Fibroblast of lung (primary cell): Measurements from ENCODE around the gene CCDC34. TPM values are rescaled to one million over a fixed set of nuclear protein-coding genes. Genes with fewer than 3 reads are reported as not detected.

Experiments
- DNase-seq, 2 donors: peaks; one replicate each; pipeline versions ENCODE4 v3.0.0 to v3.0.0-alpha.2; 2010; ENCODE audit warnings: low read depth in 2 of 2
- H2AFZ ChIP-seq: 2 replicates; pipeline ENCODE4 v1.5.1; 2012; ENCODE audit warnings: low read length, control low read depth, inconsistent platforms
- H3K27ac ChIP-seq: 2 replicates; pipeline ENCODE4 v1.5.1; 2011; ENCODE audit warnings: low read length, control low read depth; ENCODE audit not compliant: insufficient read depth
- H3K27me3 ChIP-seq: 2 replicates; pipeline ENCODE4 v1.5.1; 2011; ENCODE audit warnings: mild to moderate bottlenecking, low read length; ENCODE audit not compliant: control insufficient read depth, insufficient read depth
- H3K36me3 ChIP-seq: 2 replicates; pipeline ENCODE4 v1.5.1; 2011; ENCODE audit warnings: low read length; ENCODE audit not compliant: control insufficient read depth, insufficient read depth
- H3K4me1 ChIP-seq: 2 replicates; pipeline ENCODE4 v1.5.1; 2011; ENCODE audit warnings: low read length; ENCODE audit not compliant: control insufficient read depth, insufficient read depth; ENCODE audit errors: extremely low read depth
- H3K4me2 ChIP-seq: 2 replicates; pipeline ENCODE4 v1.5.1; 2011; ENCODE audit warnings: low read length, control low read depth; ENCODE audit not compliant: insufficient read depth; ENCODE audit errors: extremely low read depth
- H3K4me3 ChIP-seq, 4 experiments: fragments of 200-600 bp in 1 of 4; sonication (generic) in 1 of 4; replicated peaks in 1 of 4; 2 replicates each; pipeline ENCODE4 v1.5.1; 2011 to 2016; ENCODE audit warnings: low read length in 4 of 4, low read depth in 3 of 4, mild to moderate bottlenecking in 3 of 4, control low read depth in 2 of 4, inconsistent platforms in 1 of 4, mixed read lengths in 1 of 4; ENCODE audit not compliant: insufficient read depth in 1 of 4; ENCODE audit errors: control extremely low read depth in 1 of 4
- H3K79me2 ChIP-seq: 2 replicates; pipeline ENCODE4 v1.5.1; 2012; ENCODE audit warnings: mild to moderate bottlenecking, low read length, inconsistent platforms; ENCODE audit not compliant: control insufficient read depth, insufficient read depth
- H3K9ac ChIP-seq: 2 replicates; pipeline ENCODE4 v1.5.1; 2011; ENCODE audit warnings: mild to moderate bottlenecking, low read length, control low read depth; ENCODE audit not compliant: insufficient read depth
- H3K9me3 ChIP-seq: 2 replicates; pipeline ENCODE4 v1.5.1; 2012; ENCODE audit warnings: low read depth, low read length; ENCODE audit not compliant: control insufficient read depth, insufficient read depth
- H4K20me1 ChIP-seq: 2 replicates; pipeline ENCODE4 v1.5.1; 2011; ENCODE audit warnings: low read length; ENCODE audit not compliant: control insufficient read depth, insufficient read depth; ENCODE audit errors: extremely low read depth
- EZH2 ChIP-seq: IDR thresholded peaks from 2 replicates; pipeline ENCODE4 v1.5.1; 2012; ENCODE audit warnings: low read length, control low read depth, mild to moderate bottlenecking; ENCODE audit errors: missing control alignments
- polyA plus RNA-seq, 2 donors: library from polyadenylated mRNA; depleted of rRNA in 1 of 2; stranded (reverse) in 1 of 2; unstranded in 1 of 2; fragments of >200 nt; gene quantifications; 2 replicates each; pipeline ENCODE4 v1.2.1, GENCODE V29; 2011 to 2012; ENCODE audit warnings: missing spikeins in 1 of 2
- total RNA-seq: library from RNA; depleted of rRNA; stranded (reverse); fragments of >200 nt; gene quantifications from 2 replicates; pipeline ENCODE4 v1.2.1, GENCODE V29; 2014
- TF ChIP-seq, protein P1 (sequence below), 2 donors: IDR thresholded peaks in 1 of 2; conservative IDR thresholded peaks in 1 of 2; 1 replicate in 1 of 2; 2 replicates in 1 of 2; pipeline ENCODE4 v1.5.1; 2011 to 2012; ENCODE audit warnings: low read length in 2 of 2, control low read depth in 1 of 2, inconsistent platforms in 1 of 2, low read depth in 1 of 2, mild to moderate bottlenecking in 1 of 2

The CCDC34 gene
- total and polyA plus RNA-seq, 2 donors (not counting 1 experiment from before 2014, with no cell fraction given) = 3.8 to 4.6 TPM

DNA sequence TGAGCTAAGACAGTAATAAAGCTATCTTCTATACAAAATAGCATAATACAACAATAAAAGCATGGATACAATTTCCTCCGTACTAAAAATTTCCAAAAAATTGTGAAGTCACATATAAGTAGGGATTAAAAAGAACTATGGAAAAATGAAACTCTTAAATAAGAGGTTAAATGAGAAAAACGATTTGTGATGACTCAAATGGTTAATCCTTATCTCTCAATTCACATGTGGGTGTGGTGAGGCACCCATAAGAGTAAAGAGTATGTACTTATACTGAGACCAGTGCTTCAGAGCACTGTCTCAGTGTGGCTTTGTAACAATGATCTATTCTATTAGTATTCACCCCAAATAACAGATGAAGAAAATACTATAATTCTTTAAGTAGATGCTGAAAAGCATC lies 25.0 kb upstream of the CCDC34 start:
- no peak overlapping the region for H3K27ac ChIP-seq
- H4K20me1 ChIP-seq = no peaks in the 10 kb centered on the region
- TF ChIP-seq, protein P1, sequence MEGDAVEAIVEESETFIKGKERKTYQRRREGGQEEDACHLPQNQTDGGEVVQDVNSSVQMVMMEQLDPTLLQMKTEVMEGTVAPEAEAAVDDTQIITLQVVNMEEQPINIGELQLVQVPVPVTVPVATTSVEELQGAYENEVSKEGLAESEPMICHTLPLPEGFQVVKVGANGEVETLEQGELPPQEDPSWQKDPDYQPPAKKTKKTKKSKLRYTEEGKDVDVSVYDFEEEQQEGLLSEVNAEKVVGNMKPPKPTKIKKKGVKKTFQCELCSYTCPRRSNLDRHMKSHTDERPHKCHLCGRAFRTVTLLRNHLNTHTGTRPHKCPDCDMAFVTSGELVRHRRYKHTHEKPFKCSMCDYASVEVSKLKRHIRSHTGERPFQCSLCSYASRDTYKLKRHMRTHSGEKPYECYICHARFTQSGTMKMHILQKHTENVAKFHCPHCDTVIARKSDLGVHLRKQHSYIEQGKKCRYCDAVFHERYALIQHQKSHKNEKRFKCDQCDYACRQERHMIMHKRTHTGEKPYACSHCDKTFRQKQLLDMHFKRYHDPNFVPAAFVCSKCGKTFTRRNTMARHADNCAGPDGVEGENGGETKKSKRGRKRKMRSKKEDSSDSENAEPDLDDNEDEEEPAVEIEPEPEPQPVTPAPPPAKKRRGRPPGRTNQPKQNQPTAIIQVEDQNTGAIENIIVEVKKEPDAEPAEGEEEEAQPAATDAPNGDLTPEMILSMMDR (conservative IDR thresholded peaks at IDR 0.05 in 1 of 2, IDR thresholded peaks at IDR 0.05 in 1 of 2; ENCODE audit: low read depth in 1 of 2, low read length in 2 of 2) = no peak
- no peak for TF ChIP-seq EZH2
- peak in 1 of 2 donors; percentile 53 for DNase-seq
- H3K9me3 ChIP-seq = no peaks in the 10 kb centered on the region
- no peaks in the 10 kb centered on the region for H3K36me3 ChIP-seq
- no peaks in the 10 kb centered on the region for H3K79me2 ChIP-seq
- H3K4me2 ChIP-seq = no peak overlapping the region
- no peaks in the 10 kb centered on the region for H3K27me3 ChIP-seq
- H3K4me1 ChIP-seq = peaks cover 4% of the 10 kb centered on the region
- H2AFZ ChIP-seq = no peak overlapping the region
- H3K9ac ChIP-seq = no peak overlapping the region
- no peak overlapping the region for H3K4me3 ChIP-seq

DNA sequence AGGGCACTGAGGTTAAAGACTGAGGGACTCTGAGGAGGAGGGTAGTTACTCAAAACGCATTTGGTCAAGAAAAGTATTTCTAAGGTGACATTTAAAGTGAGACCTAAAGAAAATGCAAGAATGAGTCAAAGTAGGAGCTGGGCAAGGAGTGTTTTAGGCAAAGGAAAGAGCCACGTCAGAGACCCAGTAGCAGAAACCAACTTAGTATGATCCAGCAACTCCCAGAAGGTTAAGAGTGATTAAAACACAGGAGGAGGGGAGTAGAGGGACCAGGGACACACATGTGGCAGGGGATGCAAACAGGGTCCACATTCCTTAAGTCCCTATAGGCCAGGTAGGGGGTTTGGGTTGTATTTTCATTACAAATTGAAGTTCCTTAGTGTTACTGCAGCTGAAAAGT lies 24.3 kb upstream of the CCDC34 start:
- Histone ChIP-seq H3K9me3 (no peaks in the 10 kb centered on the region), H3K4me1 (peaks cover 2% of the 10 kb centered on the region), H3K4me3 (no peak overlapping the region), H4K20me1 (no peaks in the 10 kb centered on the region), H3K27me3 (no peaks in the 10 kb centered on the region), H2AFZ (no peak overlapping the region), H3K36me3 (no peaks in the 10 kb centered on the region), H3K4me2 (no peak overlapping the region), H3K9ac (no peak overlapping the region), H3K27ac (no peak overlapping the region), H3K79me2 (no peaks in the 10 kb centered on the region)
- DNase-seq = no peak
- TF ChIP-seq EZH2 = no peak
- TF ChIP-seq, protein P1 (conservative IDR thresholded peaks at IDR 0.05 in 1 of 2, IDR thresholded peaks at IDR 0.05 in 1 of 2; ENCODE audit: low read depth in 1 of 2, low read length in 2 of 2) = no peak

DNA sequence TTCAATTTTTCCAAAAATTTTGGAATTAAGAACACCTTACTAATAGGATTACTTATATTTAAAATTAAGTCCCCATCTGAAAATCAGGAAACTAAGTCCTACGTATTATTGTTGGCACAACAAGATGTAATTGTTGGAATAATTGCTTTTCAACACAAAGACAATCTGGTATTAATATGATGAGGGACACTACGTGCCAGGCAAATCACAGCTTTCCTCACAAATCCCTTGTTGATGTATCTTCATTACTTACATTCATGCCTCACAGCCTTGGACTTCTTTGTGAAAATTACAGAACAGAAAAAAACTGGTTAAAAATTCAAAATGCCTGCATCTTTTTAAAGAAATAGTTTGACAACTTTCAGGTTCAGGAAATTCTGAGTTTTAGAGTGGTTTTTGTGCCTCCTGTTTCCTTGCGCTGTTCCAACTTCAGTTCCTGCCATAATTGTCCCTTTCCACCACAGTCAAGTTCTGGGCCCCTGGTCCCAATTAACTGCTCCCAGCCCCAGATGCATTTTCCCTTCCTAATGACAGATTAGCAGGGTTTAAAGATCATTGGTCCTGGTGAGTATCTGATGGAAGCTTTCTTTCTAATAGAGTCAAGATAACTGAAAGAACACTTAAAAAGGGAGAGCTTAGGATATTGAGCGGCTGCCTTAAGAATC lies 23.3 kb upstream of the CCDC34 start:
- Histone ChIP-seq H3K4me2 (no peak overlapping the region), H3K9ac (no peak overlapping the region), H3K36me3 (no peaks in the 10 kb centered on the region), H2AFZ (no peak overlapping the region), H3K4me1 (peaks cover 1% of the 10 kb centered on the region), H3K9me3 (no peaks in the 10 kb centered on the region), H4K20me1 (no peaks in the 10 kb centered on the region), H3K4me3 (no peak overlapping the region), H3K27ac (no peak overlapping the region), H3K27me3 (no peaks in the 10 kb centered on the region), H3K79me2 (no peaks in the 10 kb centered on the region)
- no peak for DNase-seq
- no peak for TF ChIP-seq EZH2
- TF ChIP-seq, protein P1 (conservative IDR thresholded peaks at IDR 0.05 in 1 of 2, IDR thresholded peaks at IDR 0.05 in 1 of 2; ENCODE audit: low read depth in 1 of 2, low read length in 2 of 2) = no peak
